GM18868 (cell line): ENCODE measurements around the gene AEBP2.

ENCODE experiments used
- ATAC-seq: cut with Tn5 transposase; IDR thresholded peaks from one replicate; pipeline ENCODE4 v1.9.1; 2021; ENCODE audit warnings: mild to moderate bottlenecking, moderate library complexity; ENCODE audit not compliant: unreplicated experiment

Gene AEBP2

GRCh38 chr12:19499030-19499429, 59.7 kb downstream of the AEBP2 start:
- no peak for ATAC-seq

DNA sequence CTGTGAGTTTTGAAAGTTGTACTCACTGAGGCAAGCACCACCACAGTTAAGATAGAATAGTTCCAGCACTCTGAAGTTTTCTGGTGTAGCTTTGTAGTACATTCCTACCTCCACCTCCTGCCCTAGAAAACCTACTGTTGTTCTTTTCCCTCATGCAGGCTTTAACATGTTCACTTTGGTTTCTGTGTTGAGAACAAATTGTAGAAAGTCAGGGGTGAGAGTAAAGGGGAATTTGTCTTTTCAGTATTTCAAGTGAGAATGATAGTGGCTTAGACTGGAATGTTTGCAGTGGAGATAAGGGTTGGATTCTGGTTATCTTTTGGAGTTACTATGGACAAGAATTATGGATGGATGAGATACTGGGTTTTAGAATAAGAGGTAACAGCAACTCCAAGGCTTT, 67.2 kb downstream of the AEBP2 start:
- no peak for ATAC-seq

DNA sequence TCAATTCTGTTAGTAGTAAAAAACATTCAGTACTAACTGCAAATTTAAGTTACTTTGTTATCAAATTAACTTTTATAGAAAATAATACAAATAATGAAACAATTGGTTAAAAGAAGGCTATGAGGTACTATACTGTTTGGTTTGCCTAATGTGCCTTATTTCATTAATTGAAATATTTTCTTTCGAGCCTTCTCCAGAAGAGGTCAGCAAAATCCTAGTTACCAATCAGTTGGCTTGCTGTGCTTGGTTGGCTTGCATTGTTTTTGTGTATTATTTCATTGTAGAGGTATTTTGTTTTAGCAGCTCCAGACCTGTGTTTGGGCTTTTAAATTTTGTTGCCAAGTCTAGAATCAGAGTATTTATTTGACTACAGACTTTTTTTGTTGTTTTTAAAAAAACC, 68.5 kb downstream of the AEBP2 start:
- no peak for ATAC-seq

DNA sequence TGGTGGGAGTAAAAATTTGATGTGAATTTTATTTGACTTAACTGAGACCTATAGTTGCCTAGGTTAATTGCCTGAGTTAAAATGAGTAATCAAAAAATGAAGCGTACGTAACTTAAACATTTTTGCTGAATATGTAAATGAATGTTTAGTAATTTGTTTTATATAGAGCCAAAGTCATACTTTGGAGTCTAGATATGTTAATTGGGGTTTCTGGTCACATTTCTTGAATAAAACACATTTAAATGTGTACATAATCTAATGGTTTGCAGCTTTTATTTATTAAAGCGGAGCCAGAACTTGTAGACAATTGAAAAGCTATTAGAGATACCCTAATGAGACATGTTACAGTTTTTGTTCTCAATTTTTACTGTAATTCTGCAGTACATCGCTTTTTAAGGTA, 71.2 kb downstream of the AEBP2 start:
- no peak for ATAC-seq

DNA sequence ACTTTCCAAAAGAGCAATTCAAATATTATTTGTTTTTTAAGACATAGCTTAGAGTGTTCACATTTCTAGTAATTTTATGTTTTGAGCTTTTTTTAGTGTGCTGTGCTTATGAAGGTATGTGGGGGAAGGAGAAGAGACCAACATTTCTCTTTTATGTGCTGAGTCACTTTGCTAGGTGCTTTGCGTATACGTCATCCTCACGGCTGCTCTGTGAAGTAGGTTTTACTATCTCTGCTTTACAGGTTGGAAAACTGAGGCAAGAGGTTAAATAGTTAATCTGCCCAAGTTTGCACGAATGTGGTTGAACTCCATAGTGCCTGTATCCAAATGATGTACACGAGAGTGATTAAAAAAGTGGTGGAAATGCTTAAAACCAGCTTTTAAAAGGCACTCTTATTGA, 75.9 kb downstream of the AEBP2 start:
- no peak for ATAC-seq

DNA sequence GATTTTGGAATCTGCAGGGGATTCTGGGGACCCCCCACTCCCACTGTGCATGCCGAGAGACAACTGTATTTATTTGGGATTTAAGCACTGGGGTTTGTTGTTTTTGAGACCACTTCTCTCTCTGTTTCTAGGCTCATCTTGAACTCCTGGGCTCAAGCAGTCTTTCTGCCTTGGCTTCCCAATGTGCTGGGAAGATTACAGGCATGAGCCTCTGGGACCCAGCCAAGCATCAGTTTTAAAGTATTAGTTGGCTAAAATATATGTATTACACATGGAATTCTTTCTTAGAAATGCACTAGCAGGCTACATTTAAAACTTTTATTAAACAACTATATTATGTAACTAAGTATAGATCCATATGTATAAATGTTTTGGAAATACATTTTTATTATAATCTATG, 78.3 kb downstream of the AEBP2 start:
- no peak for ATAC-seq

DNA sequence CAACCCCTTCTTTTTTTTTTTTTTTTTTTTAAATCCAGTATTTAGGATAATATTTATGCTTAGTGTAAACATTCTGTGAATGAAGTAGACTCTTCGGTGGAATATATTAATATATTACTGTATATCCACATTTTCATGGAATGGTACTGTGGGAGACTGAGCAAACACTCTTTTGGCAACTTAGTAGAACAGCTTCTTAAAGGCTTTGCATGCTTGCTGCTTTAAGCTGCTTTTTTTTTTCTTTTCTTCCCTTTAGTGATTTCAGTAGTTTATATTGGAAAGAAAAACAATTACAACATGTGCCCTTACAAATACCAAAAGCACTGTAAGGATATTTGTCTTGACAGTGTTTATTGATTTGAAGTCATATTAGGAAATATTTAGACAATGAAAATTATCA, 78.9 kb downstream of the AEBP2 start:
- no peak for ATAC-seq

- no peak for ATAC-seq
These were observed 81.5 kb downstream of the AEBP2 start for GRCh38 chr12:19520646-19521415.

GRCh38 chr12:19525274-19525673, 86.0 kb downstream of the AEBP2 start:
- ATAC-seq = no peak

DNA sequence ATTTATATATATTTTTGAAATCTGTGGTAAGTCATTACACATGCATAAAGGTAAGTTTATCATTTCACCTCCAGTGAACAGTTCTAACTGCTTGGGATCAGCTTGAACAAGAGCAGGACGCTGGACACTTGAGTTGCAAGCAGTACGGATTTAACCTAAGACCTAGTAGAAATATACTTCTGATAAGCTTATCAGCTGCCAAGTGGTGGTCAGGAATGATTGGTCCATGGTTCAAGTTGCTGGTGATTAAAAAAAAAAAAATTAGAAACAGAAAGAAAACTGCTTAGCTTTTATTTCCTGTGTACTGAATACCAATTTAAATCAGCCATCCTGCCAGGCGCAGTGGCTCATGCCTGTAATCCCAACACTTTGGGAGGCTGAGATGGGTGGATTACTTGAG, 88.6 kb downstream of the AEBP2 start:
- ATAC-seq = no peak

- ATAC-seq = no peak
These were observed 89.5 kb downstream of the AEBP2 start for GRCh38 chr12:19528750-19529149.

DNA sequence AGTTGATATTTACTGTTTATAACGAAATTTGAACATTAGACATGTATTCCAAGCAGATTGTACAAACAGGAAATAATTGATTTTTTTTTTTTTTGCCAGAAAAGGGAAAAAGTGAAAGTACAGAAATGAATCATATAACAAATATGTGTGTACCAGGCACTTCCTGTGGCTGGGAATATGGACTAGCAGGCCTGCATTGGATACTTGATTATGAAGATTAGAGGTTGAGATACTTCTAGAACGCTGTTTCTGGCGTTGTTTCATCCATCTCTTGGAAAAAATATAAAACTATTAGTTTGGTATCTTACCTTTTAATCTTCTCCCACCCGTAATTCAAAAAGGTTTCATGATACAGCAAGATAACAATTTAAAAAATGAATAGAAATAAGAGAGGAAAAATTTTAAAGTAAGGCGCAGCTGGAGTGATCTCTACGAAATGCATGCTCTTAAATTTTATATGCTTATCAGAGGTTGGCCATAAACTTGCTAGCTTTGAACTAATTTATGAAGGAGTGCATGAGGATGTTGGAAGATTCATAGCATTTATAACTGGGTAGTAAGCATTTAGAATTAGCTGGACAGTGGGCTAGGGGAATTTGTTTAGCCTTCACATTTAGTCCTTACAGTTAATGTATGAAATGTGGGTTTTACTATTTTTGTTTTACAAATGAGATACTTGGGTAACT, 90.8 kb downstream of the AEBP2 start:
- ATAC-seq = no peak

DNA sequence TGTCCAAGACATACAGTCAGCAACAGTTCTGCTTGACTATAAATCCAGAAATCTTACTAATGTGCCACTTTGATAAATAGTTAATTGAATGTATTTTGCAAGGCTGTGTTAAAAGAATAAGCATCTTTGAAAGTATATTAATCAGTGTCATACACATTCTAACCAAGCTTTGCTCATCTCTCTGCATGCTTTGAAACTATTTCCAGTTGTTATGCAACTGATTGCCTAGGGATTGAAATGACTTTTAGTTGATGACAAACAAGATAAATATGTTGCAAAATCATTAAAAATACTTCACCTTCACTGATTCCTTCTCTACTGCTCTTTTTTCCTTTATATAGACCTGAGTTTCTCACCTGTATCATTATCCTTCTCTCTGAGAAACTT, 91.3 kb downstream of the AEBP2 start:
- no peak for ATAC-seq

DNA sequence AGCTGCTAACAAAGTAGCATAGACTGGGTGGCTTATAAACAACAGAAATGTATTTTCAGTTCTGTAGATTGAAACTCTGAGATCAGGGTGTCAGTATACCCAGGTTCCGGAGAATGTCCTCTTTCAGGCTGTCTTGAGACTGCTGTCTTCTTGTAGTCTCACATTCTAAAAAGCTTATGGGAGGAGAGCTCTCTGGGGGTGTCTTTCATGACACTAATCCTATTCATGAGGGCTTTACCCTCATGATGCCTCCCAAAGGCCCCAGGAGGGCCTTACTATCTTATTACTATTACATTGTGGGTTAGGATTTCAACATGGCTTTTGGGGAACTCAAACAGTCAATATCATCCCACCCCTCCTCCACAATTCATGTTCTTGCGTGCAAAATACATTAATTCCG, 94.3 kb downstream of the AEBP2 start:
- ATAC-seq = no peak

DNA sequence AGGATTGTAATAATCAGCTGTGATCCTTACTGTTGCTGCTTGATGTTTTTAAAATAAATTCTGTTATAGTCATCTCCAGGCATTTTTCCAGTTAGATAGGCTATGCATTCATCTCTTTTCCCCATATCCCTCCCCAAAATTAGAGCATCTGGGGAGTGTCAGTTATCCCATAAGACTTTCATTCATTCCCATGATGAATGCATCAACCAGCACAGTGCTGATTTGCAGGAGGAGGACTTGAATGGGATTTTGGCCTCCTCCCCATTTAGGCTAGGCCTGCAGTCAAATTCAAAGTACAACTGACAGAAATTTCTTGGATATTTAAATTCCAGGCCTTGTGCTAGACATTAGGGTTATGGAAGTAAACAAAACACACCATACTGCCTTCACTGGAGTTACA, 99.8 kb downstream of the AEBP2 start:
- no peak for ATAC-seq

DNA sequence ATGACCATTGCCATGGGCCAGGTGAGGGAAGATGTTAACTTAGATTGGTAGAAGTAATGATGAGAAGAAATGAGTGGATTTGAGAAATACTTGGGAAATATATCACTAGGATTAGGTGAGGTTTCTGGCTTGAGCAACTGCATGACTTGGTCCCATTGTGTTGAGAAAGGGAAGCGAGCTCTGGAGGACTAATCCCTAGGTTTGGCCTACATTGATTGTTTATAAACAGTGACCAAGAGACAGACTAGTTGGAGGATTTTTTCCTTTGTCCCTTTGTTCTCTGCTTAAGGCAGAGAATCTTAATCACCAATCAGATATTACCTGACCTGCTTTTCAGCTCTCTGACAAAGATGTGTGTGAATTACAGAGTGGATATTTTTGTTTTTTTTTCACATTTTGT, 100.5 kb downstream of the AEBP2 start:
- ATAC-seq = no peak

GRCh38 chr12:19542606-19543005, 103.3 kb downstream of the AEBP2 start:
- ATAC-seq = no peak

GRCh38 chr12:19544353-19544752, 105.1 kb downstream of the AEBP2 start:
- ATAC-seq = no peak

GRCh38 chr12:19545301-19545700, 106.0 kb downstream of the AEBP2 start:
- ATAC-seq = no peak

DNA sequence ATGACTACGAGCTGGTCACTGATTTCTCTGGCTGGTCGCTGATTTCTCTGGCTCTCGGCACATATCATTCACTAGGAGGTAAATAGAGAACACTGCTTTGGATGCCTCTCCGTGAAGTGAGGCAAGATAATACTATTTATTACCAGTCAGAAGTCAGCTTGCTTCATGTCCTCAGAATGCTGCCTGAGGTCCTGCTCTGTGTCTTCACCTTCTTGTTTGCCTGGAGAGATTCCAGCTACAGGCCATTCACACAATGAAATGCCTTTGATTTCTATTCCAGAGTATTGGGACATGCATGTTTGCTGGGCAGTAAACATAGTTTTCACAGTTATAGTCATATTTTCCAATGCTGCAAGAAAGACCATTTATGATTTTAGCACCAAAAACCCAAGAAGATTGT, 106.7 kb downstream of the AEBP2 start:
- ATAC-seq = no peak

DNA sequence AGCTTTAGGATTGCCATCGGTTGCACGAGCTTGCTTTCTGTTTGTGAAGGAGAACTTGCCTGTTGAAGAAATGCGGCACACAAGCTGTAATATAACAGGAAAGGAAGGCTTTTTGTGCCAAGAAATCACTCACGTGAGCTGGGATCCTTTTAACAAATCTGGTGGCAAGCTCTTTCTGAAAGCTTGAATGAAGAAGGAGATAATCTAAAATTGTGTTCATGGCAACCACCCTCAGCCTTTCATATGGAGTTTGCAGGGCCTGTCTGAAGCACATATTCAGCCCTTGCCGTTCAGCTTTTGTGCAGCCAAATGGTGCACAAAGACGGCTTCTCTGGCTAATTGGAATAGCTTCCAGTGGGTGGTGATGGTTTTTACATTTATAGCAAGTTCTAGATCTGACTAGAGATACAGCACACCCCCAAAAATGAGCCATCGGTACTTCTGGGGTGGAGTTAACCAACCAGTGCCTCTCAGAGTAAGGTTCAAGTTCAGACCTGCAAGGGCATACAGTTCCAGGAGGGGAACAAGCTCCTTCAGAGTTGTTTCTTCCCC, 107.4 kb downstream of the AEBP2 start:
- ATAC-seq = no peak

DNA sequence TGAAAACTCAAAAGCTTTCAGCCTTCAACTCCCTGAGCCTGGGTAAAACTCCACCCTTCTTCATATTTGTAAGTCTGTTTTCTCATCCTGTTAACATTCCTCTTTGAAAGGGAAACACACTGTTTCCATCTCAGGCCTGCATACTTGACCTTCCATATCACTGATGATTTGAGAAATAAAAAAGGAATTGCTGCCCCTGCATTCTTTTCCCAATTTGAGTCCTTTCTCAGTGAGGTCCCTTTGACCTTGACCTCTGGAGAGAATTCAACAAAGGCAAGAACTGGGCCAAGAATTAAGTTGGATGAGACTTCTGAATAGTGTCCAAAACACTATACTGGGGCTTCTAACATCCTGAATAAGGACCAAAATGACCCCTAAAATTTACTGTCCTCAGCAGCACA, 108.0 kb downstream of the AEBP2 start:
- ATAC-seq = no peak
